AG09309 (cell line): ENCODE measurements around the gene PCLAF.
A peak's percentile ranks its signal among the peaks of the same experiment; 100 is the strongest.

Source experiments
- DNase-seq: peaks from one replicate; pipeline ENCODE4 v3.0.0-alpha.2; 2010; ENCODE audit warnings: low read depth
- H3K4me3 ChIP-seq: 2 replicates; pipeline ENCODE4 v1.5.1; 2011; ENCODE audit warnings: mild to moderate bottlenecking, low read depth, low read length, moderate library complexity; ENCODE audit not compliant: control insufficient read depth
- TF ChIP-seq, protein P1 (sequence below): IDR thresholded peaks from 2 replicates; pipeline ENCODE4 v1.5.1; 2011; ENCODE audit warnings: mild to moderate bottlenecking, low read depth, low read length, inconsistent platforms; ENCODE audit not compliant: insufficient read depth, control insufficient read depth; ENCODE audit errors: missing control alignments

PCLAF gene

DNA sequence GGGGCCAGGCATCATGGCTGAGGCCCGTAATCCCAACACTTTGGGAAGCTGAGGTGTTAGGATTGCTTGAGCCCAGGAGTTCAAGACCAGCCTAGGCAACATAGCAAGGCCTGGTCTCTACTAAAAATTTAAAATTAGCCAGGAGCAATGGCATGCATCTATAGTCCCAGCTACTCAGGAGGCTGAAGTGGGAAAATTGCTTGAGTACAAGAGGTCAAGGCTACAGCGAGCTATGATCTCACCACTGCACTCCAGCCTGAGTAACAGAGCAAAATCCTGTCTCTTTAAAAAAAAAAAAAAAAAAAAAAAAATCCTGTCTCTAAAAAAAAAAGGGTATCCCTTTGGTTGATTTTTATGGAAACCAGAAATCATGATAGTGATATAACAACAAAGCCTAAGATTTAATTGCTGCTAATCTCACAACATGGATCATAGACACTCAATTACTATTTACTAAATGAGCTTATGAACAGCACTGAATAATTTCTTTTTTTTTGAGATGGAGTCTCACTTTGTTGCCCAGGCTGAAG lies 12.1 kb downstream of the PCLAF start:
- TF ChIP-seq, protein P1, sequence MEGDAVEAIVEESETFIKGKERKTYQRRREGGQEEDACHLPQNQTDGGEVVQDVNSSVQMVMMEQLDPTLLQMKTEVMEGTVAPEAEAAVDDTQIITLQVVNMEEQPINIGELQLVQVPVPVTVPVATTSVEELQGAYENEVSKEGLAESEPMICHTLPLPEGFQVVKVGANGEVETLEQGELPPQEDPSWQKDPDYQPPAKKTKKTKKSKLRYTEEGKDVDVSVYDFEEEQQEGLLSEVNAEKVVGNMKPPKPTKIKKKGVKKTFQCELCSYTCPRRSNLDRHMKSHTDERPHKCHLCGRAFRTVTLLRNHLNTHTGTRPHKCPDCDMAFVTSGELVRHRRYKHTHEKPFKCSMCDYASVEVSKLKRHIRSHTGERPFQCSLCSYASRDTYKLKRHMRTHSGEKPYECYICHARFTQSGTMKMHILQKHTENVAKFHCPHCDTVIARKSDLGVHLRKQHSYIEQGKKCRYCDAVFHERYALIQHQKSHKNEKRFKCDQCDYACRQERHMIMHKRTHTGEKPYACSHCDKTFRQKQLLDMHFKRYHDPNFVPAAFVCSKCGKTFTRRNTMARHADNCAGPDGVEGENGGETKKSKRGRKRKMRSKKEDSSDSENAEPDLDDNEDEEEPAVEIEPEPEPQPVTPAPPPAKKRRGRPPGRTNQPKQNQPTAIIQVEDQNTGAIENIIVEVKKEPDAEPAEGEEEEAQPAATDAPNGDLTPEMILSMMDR = no peak
- no peak for DNase-seq

DNA sequence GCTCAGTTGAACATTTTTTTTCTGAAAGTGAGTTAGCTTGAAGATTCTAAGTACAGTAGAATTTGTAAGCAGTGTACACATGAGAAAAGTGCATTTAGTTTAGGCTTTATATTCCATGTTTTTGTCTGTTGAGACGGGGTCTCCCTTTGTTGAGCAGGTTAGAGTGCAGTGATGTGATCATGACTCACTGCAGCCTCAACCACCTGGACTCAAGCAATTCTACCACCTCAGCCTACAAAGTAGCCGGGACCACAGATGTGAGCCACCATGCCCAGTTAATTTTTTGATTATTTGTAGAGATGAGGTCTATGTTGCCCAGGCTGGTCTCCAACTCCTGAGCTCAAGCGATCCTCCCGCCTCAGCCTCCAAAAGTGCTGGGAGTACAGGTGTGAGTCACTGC lies 20.0 kb downstream of the PCLAF start:
- TF ChIP-seq, protein P1 = no peak
- no peak overlapping the region for H3K4me3 ChIP-seq
- DNase-seq = no peak

More for the DNA sequence above, 12.1 kb downstream of the PCLAF start:
- no peak overlapping the region for H3K4me3 ChIP-seq

DNA sequence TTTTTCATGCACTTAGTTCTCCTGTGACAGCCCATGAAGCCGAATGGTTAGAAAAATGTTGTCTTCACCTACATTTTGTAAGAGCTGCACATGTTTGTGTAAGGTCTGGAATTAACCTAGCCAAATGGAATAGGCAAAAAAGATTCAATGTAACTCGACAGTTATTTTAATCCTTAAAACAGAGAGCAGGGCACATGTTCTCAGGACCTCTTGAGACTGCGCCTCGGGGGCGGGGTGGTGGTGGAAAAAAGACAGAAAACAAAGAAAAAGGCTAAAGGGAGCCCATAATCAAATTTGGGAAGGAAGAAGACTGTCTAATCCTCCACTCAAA lies 24.6 kb downstream of the PCLAF start:
- peak overlapping the region; percentile 70 for H3K4me3 ChIP-seq
- TF ChIP-seq, protein P1 = no peak
- no peak for DNase-seq

DNA sequence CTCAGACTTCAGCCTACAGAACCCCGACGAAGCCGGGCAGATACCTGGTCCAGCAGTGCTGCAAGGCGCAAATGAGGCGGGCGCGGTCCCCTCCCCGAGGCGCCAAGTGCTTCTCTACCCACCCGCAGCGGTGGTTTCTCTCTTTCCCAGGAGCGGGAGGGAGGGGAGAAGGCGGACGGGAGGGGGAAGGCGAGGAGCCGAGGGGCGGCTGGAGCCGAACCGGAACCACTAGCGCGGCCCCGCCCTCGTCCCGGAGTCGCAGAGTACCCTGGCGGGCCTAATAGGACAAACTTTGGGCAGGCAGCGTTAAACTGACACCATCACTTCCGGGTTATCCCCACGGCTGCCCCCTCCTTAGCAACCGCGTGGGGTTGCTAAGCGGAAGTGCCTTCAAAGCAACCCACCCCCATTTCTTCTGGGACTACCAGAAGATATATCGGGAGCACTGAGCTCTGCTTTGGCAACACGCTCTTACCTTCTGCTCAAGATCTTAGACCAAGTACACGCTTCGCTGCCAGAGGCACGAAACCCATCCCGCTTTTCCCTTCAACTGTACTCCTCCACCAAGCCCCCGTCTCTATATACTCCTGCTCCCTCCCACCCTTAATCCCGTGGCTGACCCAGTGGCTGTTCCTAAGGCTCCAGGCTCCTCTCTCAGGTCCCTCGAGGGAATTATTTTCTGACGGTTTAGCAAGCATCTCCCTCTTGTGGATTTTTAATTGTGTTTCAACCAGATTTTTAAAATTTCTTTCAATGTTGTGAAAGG lies 25.1 kb downstream of the PCLAF start, which contains the start of gene CSNK1G1:
TSS of gene CSNK1G1 (minus strand) at position 230 of the 766 bp plus-strand sequence. CDS start 55,674 bp downstream, outside the sequence.
- peak; percentile 92 for DNase-seq
- TF ChIP-seq, protein P1 = peak; percentile 57
- peak within 1 kb of the TSS; percentile 70 for H3K4me3 ChIP-seq

DNA sequence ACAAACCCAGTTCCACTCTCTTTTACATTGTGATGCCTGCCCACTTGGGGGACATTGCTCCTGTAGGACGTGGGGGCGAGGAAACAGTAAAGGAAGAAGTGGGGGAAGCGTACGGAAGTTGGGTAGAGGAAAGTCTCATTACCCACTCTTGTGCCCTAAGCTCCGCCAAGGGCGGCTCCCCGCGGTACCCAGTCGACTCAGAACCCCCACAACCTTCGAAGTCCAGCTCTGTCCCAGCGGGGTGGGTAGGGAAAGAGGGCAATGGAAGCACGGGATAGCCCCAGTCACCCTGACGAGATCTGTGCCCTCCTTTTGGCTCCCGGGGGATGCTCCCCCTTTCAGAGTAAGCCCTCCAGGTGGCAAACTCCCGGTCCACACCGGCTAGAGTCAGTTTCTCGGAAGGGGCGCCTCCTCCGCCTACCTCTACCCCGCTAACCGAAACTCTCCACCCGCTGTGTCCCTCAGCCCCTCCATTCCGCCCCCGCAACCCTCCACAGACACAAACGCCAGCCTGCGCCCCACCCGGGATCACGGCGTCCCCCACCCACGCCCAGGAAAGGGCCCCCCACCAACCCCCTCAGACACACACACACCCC lies 25.8 kb downstream of the PCLAF start:
- TF ChIP-seq, protein P1 = no peak
- peak overlapping the region; percentile 70 for H3K4me3 ChIP-seq
- DNase-seq = no peak

DNA sequence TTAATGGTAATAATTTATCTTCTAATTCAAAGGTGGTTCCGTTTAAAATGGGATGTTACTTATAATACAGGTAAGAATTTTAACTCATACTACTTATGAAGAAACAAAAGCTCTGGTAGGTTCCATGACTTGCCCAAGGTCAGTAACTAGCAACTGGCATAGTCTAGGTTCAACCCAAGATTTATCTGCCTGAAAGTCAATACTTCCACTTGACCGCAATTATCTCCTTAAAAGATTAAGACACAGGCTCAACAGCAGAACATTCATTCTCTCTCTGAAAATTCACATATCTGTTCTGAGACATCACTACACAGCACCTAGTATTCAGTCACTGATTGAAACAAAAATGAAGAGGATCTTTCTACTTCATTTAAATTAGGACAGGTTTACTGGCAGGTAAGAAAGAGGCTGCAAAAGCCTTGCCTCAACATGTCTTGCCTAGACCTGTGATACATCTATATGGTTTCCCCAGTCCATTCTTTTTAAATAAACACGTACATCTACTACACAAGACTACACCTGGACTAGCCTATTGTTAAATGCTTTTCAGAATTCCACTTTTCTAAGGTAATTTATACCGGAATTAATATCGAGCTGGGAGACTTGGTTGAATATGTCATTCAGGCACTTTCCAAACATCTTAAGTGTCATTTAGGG lies 26.4 kb downstream of the PCLAF start:
- TF ChIP-seq, protein P1 = no peak
- peak overlapping the region; percentile 70 for H3K4me3 ChIP-seq
- no peak for DNase-seq
